ENCODE measurements around the gene KCNK5. TPM values are rescaled to one million over a fixed set of nuclear protein-coding genes. Genes with fewer than 3 reads are reported as not detected.

Gene KCNK5
- total RNA-seq, 2 donors from 2014 or later: 1.1 to 2.0 TPM

- no peak overlapping the region for H3K27ac ChIP-seq
- H3K4me3 ChIP-seq: no peak overlapping the region
- no peaks in the 10 kb centered on the region for H3K27me3 ChIP-seq
- no peak for DNase-seq (ENCODE audit: low spot score)
- H3K9me3 ChIP-seq: no peaks in the 10 kb centered on the region
- no peak for TF ChIP-seq CTCF (IDR thresholded peaks at IDR 0.05)
- H3K4me1 ChIP-seq: no peaks in the 10 kb centered on the region
- H3K36me3 ChIP-seq: no peaks in the 10 kb centered on the region
These were observed 29.3 kb downstream of the KCNK5 start for GRCh38 chr6:39199976-39200375.

- H3K4me3 ChIP-seq: no peak overlapping the region
- H3K9me3 ChIP-seq: no peaks in the 10 kb centered on the region
- H3K27me3 ChIP-seq: no peaks in the 10 kb centered on the region
- no peaks in the 10 kb centered on the region for H3K36me3 ChIP-seq
- H3K4me1 ChIP-seq: no peaks in the 10 kb centered on the region
- no peak for TF ChIP-seq CTCF (IDR thresholded peaks at IDR 0.05)
- DNase-seq (ENCODE audit: low spot score): no peak
- no peak overlapping the region for H3K27ac ChIP-seq
These were observed 29.9 kb downstream of the KCNK5 start for GRCh38 chr6:39199231-39199940.

GRCh38 chr6:39198528-39198927 lies 30.7 kb downstream of the KCNK5 start:
- H3K36me3 ChIP-seq: no peaks in the 10 kb centered on the region
- no peaks in the 10 kb centered on the region for H3K27me3 ChIP-seq
- H3K27ac ChIP-seq: no peak overlapping the region
- H3K4me1 ChIP-seq: no peaks in the 10 kb centered on the region
- no peaks in the 10 kb centered on the region for H3K9me3 ChIP-seq
- no peak for TF ChIP-seq CTCF (IDR thresholded peaks at IDR 0.05)
- no peak overlapping the region for H3K4me3 ChIP-seq
- DNase-seq (ENCODE audit: low spot score): no peak

DNA sequence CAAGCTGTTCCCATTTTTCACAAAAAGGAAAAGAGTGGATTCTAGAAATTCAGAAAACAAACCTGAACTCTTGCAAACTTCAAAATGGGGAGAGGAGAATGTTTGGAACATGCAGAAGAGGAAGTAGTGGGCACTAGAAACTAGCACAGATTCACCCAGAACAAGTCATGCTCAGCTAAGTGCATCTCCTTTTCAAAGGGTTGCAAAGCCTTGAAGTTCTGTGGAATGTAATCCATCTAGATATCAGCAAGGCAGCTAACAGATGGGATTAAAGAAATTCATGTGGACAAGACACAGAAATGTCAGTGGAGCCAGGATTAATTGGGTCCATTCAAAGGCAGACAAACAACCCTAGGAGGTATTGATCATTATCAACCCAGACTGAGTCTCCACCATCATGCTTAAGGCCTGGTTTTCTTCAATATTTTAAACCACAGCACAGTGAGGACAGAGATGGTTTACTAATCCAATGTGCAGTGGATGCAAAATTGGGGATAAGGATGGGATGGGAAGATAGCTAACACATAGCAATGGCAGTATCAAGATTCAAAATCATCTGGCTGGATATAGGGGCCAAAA lies 31.3 kb downstream of the KCNK5 start:
- H3K4me3 ChIP-seq: no peak overlapping the region
- H3K9me3 ChIP-seq: no peaks in the 10 kb centered on the region
- H3K36me3 ChIP-seq: no peaks in the 10 kb centered on the region
- no peak for TF ChIP-seq CTCF (IDR thresholded peaks at IDR 0.05)
- H3K4me1 ChIP-seq: no peaks in the 10 kb centered on the region
- DNase-seq (ENCODE audit: low spot score): no peak
- no peaks in the 10 kb centered on the region for H3K27me3 ChIP-seq
- H3K27ac ChIP-seq: no peak overlapping the region

GRCh38 chr6:39197521-39197920 lies 31.8 kb downstream of the KCNK5 start:
- DNase-seq (ENCODE audit: low spot score): no peak
- no peaks in the 10 kb centered on the region for H3K36me3 ChIP-seq
- no peak for TF ChIP-seq CTCF (IDR thresholded peaks at IDR 0.05)

More at GRCh38 chr6:39197521-39197920, 31.8 kb downstream of the KCNK5 start:
- Histone ChIP-seq H3K4me3 (no peak overlapping the region), H3K4me1 (no peaks in the 10 kb centered on the region), H3K27me3 (no peaks in the 10 kb centered on the region), H3K9me3 (no peaks in the 10 kb centered on the region), H3K27ac (no peak overlapping the region)
